Thoracic aorta (tissue), 2 donors: ENCODE data around the gene NCOA7. TPM values are rescaled to one million over a fixed set of nuclear protein-coding genes. Genes with fewer than 3 reads are reported as not detected.

Source experiments
- ATAC-seq: fragments of 150-250 bp; one replicate; pipeline ENCODE4 v1.8.0; 2017; ENCODE audit warnings: low read depth; ENCODE audit not compliant: insufficient number of reproducible peaks, low FRiP score
- DNase-seq: peaks from one replicate; pipeline ENCODE4 v3.0.0-alpha.2; 2020; ENCODE audit warnings: low spot score
- H3K27ac ChIP-seq, 2 donors: fragments of 200-600 bp; sonication (generic); 1 replicate in 1 of 2; 2 replicates in 1 of 2; pipeline ENCODE4 v1.5.1; 2016; ENCODE audit warnings: mild to moderate bottlenecking in 2 of 2, moderate library complexity in 2 of 2
- H3K27me3 ChIP-seq: fragments of 200-600 bp; sonication (generic); replicated peaks from 2 replicates; pipeline ENCODE4 v1.6.0; 2016; ENCODE audit warnings: mild to moderate bottlenecking; ENCODE audit not compliant: insufficient read depth
- H3K36me3 ChIP-seq: fragments of 200-600 bp; sonication (generic); one replicate; pipeline ENCODE4 v1.5.1; 2016
- H3K4me1 ChIP-seq, 2 donors: fragments of 200-600 bp; sonication (generic); 1 replicate in 1 of 2; 2 replicates in 1 of 2; pipeline versions ENCODE4 v1.5.1 to v1.6.0; 2016; ENCODE audit warnings: low read depth in 2 of 2, mild to moderate bottlenecking in 1 of 2; ENCODE audit not compliant: control insufficient read depth in 1 of 2
- H3K4me3 ChIP-seq: fragments of 200-600 bp; sonication (generic); 2 replicates; pipeline ENCODE4 v1.5.1; 2016; ENCODE audit warnings: mild to moderate bottlenecking
- H3K9me3 ChIP-seq: fragments of 200-600 bp; sonication (generic); 2 replicates; pipeline ENCODE4 v1.5.1; 2016
- total RNA-seq, 2 donors: library from RNA; depleted of rRNA; stranded (reverse); fragments of >200 nt; gene quantifications; one replicate each; pipeline versions ENCODE4 v1.1.0 to v1.2.3, GENCODE V29; 2016
- TF ChIP-seq, protein P1 (sequence below): fragments of 200-600 bp; sonication (generic); IDR thresholded peaks from one replicate; pipeline ENCODE4 v1.5.1; 2019; ENCODE audit warnings: antibody characterized with exemption

Gene NCOA7
- total RNA-seq, 2 donors from 2014 or later, result 29.6 to 87.1 TPM

DNA sequence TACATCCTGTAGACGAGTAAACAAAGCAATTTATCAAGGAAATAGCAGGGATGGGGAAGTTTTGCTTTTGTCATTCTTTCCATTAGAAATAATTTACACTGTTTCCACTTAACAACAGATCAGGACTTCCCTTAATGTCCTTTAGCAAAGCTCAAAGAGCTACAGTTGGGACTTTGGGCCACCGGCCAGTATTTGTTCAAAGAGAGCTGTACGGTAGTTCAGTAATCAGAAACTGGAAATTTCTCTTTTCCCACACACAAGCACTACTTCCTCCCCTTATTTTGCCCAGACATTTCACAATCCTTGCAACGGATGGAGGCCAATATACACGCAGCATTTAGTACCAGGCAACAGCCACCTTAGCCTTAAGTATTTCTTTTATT is 153.7 kb downstream of the NCOA7 start:
- H3K9me3 ChIP-seq, result no peaks in the 10 kb centered on the region
- H3K4me1 ChIP-seq, result peaks cover 23 to 35% of the 10 kb centered on the region in 2 donors
- H3K4me3 ChIP-seq, result peak overlapping the region; percentile 17
- DNase-seq, result no peak
- H3K36me3 ChIP-seq, result no peaks in the 10 kb centered on the region
- TF ChIP-seq, protein P1, sequence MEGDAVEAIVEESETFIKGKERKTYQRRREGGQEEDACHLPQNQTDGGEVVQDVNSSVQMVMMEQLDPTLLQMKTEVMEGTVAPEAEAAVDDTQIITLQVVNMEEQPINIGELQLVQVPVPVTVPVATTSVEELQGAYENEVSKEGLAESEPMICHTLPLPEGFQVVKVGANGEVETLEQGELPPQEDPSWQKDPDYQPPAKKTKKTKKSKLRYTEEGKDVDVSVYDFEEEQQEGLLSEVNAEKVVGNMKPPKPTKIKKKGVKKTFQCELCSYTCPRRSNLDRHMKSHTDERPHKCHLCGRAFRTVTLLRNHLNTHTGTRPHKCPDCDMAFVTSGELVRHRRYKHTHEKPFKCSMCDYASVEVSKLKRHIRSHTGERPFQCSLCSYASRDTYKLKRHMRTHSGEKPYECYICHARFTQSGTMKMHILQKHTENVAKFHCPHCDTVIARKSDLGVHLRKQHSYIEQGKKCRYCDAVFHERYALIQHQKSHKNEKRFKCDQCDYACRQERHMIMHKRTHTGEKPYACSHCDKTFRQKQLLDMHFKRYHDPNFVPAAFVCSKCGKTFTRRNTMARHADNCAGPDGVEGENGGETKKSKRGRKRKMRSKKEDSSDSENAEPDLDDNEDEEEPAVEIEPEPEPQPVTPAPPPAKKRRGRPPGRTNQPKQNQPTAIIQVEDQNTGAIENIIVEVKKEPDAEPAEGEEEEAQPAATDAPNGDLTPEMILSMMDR, result no peak
- peak overlapping the region; percentile 19 to 66 for H3K27ac ChIP-seq
- peak; percentile 62 for ATAC-seq
- H3K27me3 ChIP-seq, result no peaks in the 10 kb centered on the region

- ATAC-seq (no peak), DNase-seq (no peak)
- peak overlapping the region; percentile 47 to 66 for H3K27ac ChIP-seq
- no peaks in the 10 kb centered on the region for H3K27me3 ChIP-seq
- H3K4me1 ChIP-seq, result peaks cover 23 to 35% of the 10 kb centered on the region in 2 donors
- H3K9me3 ChIP-seq, result no peaks in the 10 kb centered on the region
- H3K4me3 ChIP-seq, result no peak overlapping the region
- no peaks in the 10 kb centered on the region for H3K36me3 ChIP-seq
- TF ChIP-seq, protein P1, result no peak
Measured at GRCh38 chr6:125944896-125945295, 154.1 kb downstream of the NCOA7 start.

DNA sequence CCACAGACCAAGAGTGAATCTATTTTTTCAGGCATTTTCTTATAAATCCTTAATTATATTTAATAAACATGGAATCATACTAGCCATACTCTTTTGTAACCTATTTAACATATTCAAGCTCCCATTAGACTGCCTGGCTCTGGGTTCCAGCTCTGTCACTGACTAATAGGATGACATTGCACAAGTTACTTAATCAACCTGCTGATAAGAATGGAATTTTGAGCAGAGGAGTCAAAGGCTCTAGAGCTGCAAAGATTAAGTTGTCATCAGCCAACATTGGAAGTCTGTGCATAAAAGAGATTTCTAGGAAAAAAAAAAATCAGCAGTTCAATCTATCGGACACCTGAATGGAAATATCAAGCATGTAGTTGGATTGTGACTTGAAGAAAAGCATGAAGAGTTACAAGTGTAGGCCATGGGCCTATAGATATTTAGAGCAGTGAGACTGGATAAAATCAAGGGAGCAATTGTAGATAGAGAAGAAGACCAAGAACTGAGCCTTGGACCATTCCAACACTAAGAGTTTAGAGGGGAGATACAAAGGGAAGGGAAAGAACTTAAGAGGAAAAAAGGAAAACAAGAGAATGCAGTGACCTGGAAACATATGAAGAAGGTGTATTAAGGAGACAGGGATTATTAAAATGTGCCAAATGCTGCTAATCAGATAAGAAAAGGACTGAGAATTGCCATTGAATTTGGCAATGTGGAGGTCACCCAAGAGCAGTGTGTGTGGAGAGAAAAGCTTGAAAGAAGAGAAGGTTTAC is 154.8 kb downstream of the NCOA7 start:
- Histone ChIP-seq H3K4me1 (peaks cover 23 to 35% of the 10 kb centered on the region in 2 donors), H3K27me3 (no peaks in the 10 kb centered on the region), H3K36me3 (no peaks in the 10 kb centered on the region), H3K27ac (peak overlapping the region; percentile 47 to 66), H3K9me3 (no peaks in the 10 kb centered on the region), H3K4me3 (no peak overlapping the region)
- peak; percentile 32 for ATAC-seq
- TF ChIP-seq, protein P1, result no peak
- no peak for DNase-seq

DNA sequence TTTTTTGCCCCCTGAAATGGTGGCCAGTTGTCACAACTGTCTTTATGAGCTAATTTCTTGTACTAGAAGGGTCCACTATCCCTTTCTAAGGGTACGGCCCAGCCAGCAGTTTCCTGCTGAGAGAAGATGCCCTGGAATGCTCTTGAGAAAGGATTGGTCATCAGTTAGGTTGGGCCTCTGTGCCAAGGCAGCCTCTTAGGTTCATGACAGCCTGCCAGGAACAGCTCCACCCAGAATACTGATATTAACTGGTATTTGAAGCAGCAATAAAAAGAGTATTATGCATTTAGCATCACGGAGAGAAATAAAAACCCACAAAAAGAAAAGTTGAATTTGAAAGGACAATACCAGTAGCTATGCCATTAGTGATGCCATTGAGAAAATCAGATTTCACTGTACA is 156.9 kb downstream of the NCOA7 start:
- TF ChIP-seq, protein P1, result no peak
- ATAC-seq (no peak), DNase-seq (no peak)
- Histone ChIP-seq H3K9me3 (no peaks in the 10 kb centered on the region), H3K27ac (peak overlapping the region in 1 of 2 donors; percentile 18), H3K4me3 (no peak overlapping the region), H3K4me1 (peaks cover 23 to 35% of the 10 kb centered on the region in 2 donors), H3K27me3 (no peaks in the 10 kb centered on the region), H3K36me3 (no peaks in the 10 kb centered on the region)

GRCh38 chr6:125948455-125948854 is 157.7 kb downstream of the NCOA7 start:
- ATAC-seq, result no peak
- TF ChIP-seq, protein P1, result no peak

More at GRCh38 chr6:125948455-125948854, 157.7 kb downstream of the NCOA7 start:
- no peak for DNase-seq
- Histone ChIP-seq H3K36me3 (no peaks in the 10 kb centered on the region), H3K9me3 (no peaks in the 10 kb centered on the region), H3K4me3 (no peak overlapping the region), H3K27me3 (no peaks in the 10 kb centered on the region), H3K27ac (no peak overlapping the region), H3K4me1 (peaks cover 23 to 35% of the 10 kb centered on the region in 2 donors)
